Mucosa of rectum (tissue), 2 donors: ENCODE data around the gene MSI2.

Experiments
- H3K27ac ChIP-seq, 2 donors: one replicate each; pipeline ENCODE4 v1.7.0; 2013; ENCODE audit warnings: inconsistent platforms in 2 of 2, low read depth in 2 of 2, low read length in 2 of 2
- H3K27me3 ChIP-seq, 2 donors: one replicate each; pipeline ENCODE4 v1.7.0; 2013; ENCODE audit warnings: low read length in 2 of 2; ENCODE audit not compliant: control insufficient read depth in 2 of 2, insufficient read depth in 2 of 2
- H3K36me3 ChIP-seq, 2 donors: one replicate each; pipeline ENCODE4 v1.7.0; 2013; ENCODE audit warnings: low read length in 2 of 2; ENCODE audit not compliant: control insufficient read depth in 2 of 2, insufficient read depth in 2 of 2
- H3K4me1 ChIP-seq, 2 donors: one replicate each; pipeline ENCODE4 v1.7.0; 2013; ENCODE audit warnings: low read length in 2 of 2, mild to moderate bottlenecking in 1 of 2; ENCODE audit not compliant: control insufficient read depth in 2 of 2, insufficient read depth in 2 of 2
- H3K4me3 ChIP-seq, 2 donors: one replicate each; pipeline ENCODE4 v1.7.0; 2013; ENCODE audit warnings: low read length in 2 of 2
- H3K9ac ChIP-seq, 2 donors: one replicate each; pipeline ENCODE4 v1.7.0; 2013; ENCODE audit warnings: low read length in 2 of 2, low read depth in 1 of 2, mild to moderate bottlenecking in 1 of 2
- H3K9me3 ChIP-seq, 2 donors: one replicate each; pipeline ENCODE4 v1.7.0; 2013; ENCODE audit warnings: low read length in 2 of 2; ENCODE audit not compliant: control insufficient read depth in 2 of 2
- donor health status: healthy.
- donor health status: Normal muscosa, but diverticular disease.

The MSI2 gene

GRCh38 chr17:57499648-57500049, 243.3 kb downstream of the MSI2 start:
- no peaks in the 10 kb centered on the region for H3K4me1 ChIP-seq
- H3K9me3 ChIP-seq, result no peaks in the 10 kb centered on the region
- H3K9ac ChIP-seq, result no peak overlapping the region
- H3K36me3 ChIP-seq, result no peaks in the 10 kb centered on the region
- H3K4me3 ChIP-seq, result no peak overlapping the region
- no peaks in the 10 kb centered on the region for H3K27me3 ChIP-seq
- no peak overlapping the region for H3K27ac ChIP-seq

- Histone ChIP-seq H3K27ac (no peak overlapping the region), H3K4me3 (no peak overlapping the region), H3K9ac (no peak overlapping the region), H3K27me3 (no peaks in the 10 kb centered on the region), H3K4me1 (no peaks in the 10 kb centered on the region), H3K9me3 (no peaks in the 10 kb centered on the region), H3K36me3 (no peaks in the 10 kb centered on the region)
Measured at GRCh38 chr17:57501016-57501415, 244.7 kb downstream of the MSI2 start.

GRCh38 chr17:57502022-57502421, 245.7 kb downstream of the MSI2 start:
- no peaks in the 10 kb centered on the region for H3K36me3 ChIP-seq
- no peaks in the 10 kb centered on the region for H3K9me3 ChIP-seq
- H3K27ac ChIP-seq, result no peak overlapping the region
- H3K27me3 ChIP-seq, result no peaks in the 10 kb centered on the region
- no peak overlapping the region for H3K9ac ChIP-seq
- H3K4me3 ChIP-seq, result no peak overlapping the region
- H3K4me1 ChIP-seq, result no peaks in the 10 kb centered on the region

- H3K36me3 ChIP-seq, result no peaks in the 10 kb centered on the region
- H3K27me3 ChIP-seq, result no peaks in the 10 kb centered on the region
- H3K4me3 ChIP-seq, result no peak overlapping the region
- no peak overlapping the region for H3K9ac ChIP-seq
- no peaks in the 10 kb centered on the region for H3K9me3 ChIP-seq
- H3K4me1 ChIP-seq, result no peaks in the 10 kb centered on the region
- no peak overlapping the region for H3K27ac ChIP-seq
Measured at GRCh38 chr17:57502811-57503241, 246.5 kb downstream of the MSI2 start.

- Histone ChIP-seq H3K4me1 (no peaks in the 10 kb centered on the region), H3K27me3 (no peaks in the 10 kb centered on the region), H3K9ac (no peak overlapping the region), H3K27ac (no peak overlapping the region), H3K9me3 (no peaks in the 10 kb centered on the region), H3K36me3 (no peaks in the 10 kb centered on the region), H3K4me3 (no peak overlapping the region)
Measured at GRCh38 chr17:57504208-57504607, 247.9 kb downstream of the MSI2 start.

GRCh38 chr17:57505841-57506773, 249.8 kb downstream of the MSI2 start:
- no peak overlapping the region for H3K9ac ChIP-seq
- H3K27ac ChIP-seq, result no peak overlapping the region
- no peaks in the 10 kb centered on the region for H3K36me3 ChIP-seq
- H3K9me3 ChIP-seq, result no peaks in the 10 kb centered on the region
- H3K4me3 ChIP-seq, result no peak overlapping the region
- no peaks in the 10 kb centered on the region for H3K4me1 ChIP-seq
- no peaks in the 10 kb centered on the region for H3K27me3 ChIP-seq

- Histone ChIP-seq H3K9me3 (no peaks in the 10 kb centered on the region), H3K9ac (no peak overlapping the region), H3K27ac (no peak overlapping the region), H3K36me3 (no peaks in the 10 kb centered on the region), H3K4me1 (no peaks in the 10 kb centered on the region), H3K27me3 (no peaks in the 10 kb centered on the region), H3K4me3 (no peak overlapping the region)
Measured at GRCh38 chr17:57506774-57507127, 250.4 kb downstream of the MSI2 start.

GRCh38 chr17:57507828-57508227, 251.5 kb downstream of the MSI2 start:
- H3K9ac ChIP-seq, result no peak overlapping the region
- H3K27ac ChIP-seq, result no peak overlapping the region
- no peak overlapping the region for H3K4me3 ChIP-seq
- H3K36me3 ChIP-seq, result no peaks in the 10 kb centered on the region
- H3K27me3 ChIP-seq, result no peaks in the 10 kb centered on the region
- no peaks in the 10 kb centered on the region for H3K9me3 ChIP-seq
- no peaks in the 10 kb centered on the region for H3K4me1 ChIP-seq

- Histone ChIP-seq H3K4me1 (no peaks in the 10 kb centered on the region), H3K27me3 (no peaks in the 10 kb centered on the region), H3K27ac (no peak overlapping the region), H3K36me3 (no peaks in the 10 kb centered on the region), H3K9me3 (no peaks in the 10 kb centered on the region), H3K9ac (no peak overlapping the region), H3K4me3 (no peak overlapping the region)
Measured at GRCh38 chr17:57508671-57509070, 252.3 kb downstream of the MSI2 start.

- H3K4me1 ChIP-seq, result no peaks in the 10 kb centered on the region
- no peak overlapping the region for H3K9ac ChIP-seq
- H3K27ac ChIP-seq, result no peak overlapping the region
Measured at GRCh38 chr17:57511475-57512123, 255.3 kb downstream of the MSI2 start.

More at GRCh38 chr17:57511475-57512123, 255.3 kb downstream of the MSI2 start:
- no peak overlapping the region for H3K4me3 ChIP-seq
- H3K36me3 ChIP-seq, result no peaks in the 10 kb centered on the region
- H3K9me3 ChIP-seq, result no peaks in the 10 kb centered on the region
- H3K27me3 ChIP-seq, result no peaks in the 10 kb centered on the region
